Osteocyte (in vitro differentiated cells): Measurements from ENCODE around the gene U2AF2. TPM values are rescaled to one million over a fixed set of nuclear protein-coding genes. Genes with fewer than 3 reads are reported as not detected.
A peak's percentile ranks its signal among the peaks of the same experiment; 100 is the strongest.

Experiments used
- DNase-seq: peaks from one replicate; pipeline ENCODE4 v3.0.0; 2021; ENCODE audit warnings: mixed read lengths; ENCODE audit not compliant: unreplicated experiment; ENCODE audit errors: extremely low spot score
- H3K27ac Mint-ChIP-seq: one replicate; pipeline ENCODE4 v1.8.0; 2021; ENCODE audit warnings: mild to moderate bottlenecking, mixed read lengths; ENCODE audit not compliant: unreplicated experiment
- H3K27me3 Mint-ChIP-seq: one replicate; pipeline ENCODE4 v1.8.0; 2021; ENCODE audit warnings: mixed read lengths; ENCODE audit not compliant: unreplicated experiment
- H3K36me3 Mint-ChIP-seq: one replicate; pipeline ENCODE4 v1.8.0; 2021; ENCODE audit warnings: mixed read lengths; ENCODE audit not compliant: unreplicated experiment
- H3K4me1 Mint-ChIP-seq: one replicate; pipeline ENCODE4 v1.8.0; 2021; ENCODE audit warnings: mixed read lengths; ENCODE audit not compliant: unreplicated experiment
- H3K4me3 Mint-ChIP-seq: one replicate; pipeline ENCODE4 v1.8.0; 2021; ENCODE audit warnings: mild to moderate bottlenecking, moderate library complexity, mixed read lengths; ENCODE audit not compliant: unreplicated experiment
- H3K9me3 Mint-ChIP-seq: one replicate; pipeline ENCODE4 v1.8.0; 2021; ENCODE audit warnings: mixed read lengths; ENCODE audit not compliant: unreplicated experiment
- total RNA-seq: library from RNA; stranded (reverse); gene quantifications from 2 replicates; pipeline ENCODE4 v1.2.1, GENCODE V29; 2021
- TF ChIP-seq, protein P1 (sequence below): fragments of 200-600 bp; sonication (generic); IDR thresholded peaks from 2 replicates; pipeline ENCODE4 v1.5.0; 2021; ENCODE audit warnings: antibody characterized with exemption, mild to moderate bottlenecking, moderate library complexity

U2AF2 gene
- total RNA-seq, 1 donor from 2014 or later = 189 TPM

DNA sequence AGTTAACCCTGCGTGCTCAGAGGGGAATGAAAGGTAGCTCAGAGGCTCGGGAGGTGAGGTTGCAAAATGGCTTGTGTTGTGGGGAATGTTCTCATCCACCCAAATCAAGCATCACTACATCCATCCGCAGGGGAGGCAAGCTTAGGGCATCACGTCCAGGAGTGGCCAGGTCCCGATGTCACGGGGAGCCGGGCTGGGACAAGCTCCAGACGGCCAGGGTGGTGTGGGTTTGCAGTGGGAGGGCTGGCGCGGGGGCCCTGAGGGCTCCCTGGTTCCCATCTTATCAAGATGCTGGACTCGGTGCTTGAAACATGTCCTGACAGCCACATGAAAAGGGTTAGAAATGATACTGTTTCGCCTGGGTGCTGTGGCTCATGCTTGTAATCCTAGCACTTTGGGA, 46.0 kb downstream of the U2AF2 start:
- no peaks in the 10 kb centered on the region for H3K4me1 Mint-ChIP-seq
- peaks cover 23% of the 10 kb centered on the region for H3K36me3 Mint-ChIP-seq
- no peaks in the 10 kb centered on the region for H3K9me3 Mint-ChIP-seq
- no peak for DNase-seq
- no peak overlapping the region for H3K4me3 Mint-ChIP-seq
- H3K27me3 Mint-ChIP-seq = no peaks in the 10 kb centered on the region
- no peak overlapping the region for H3K27ac Mint-ChIP-seq
- TF ChIP-seq, protein P1, sequence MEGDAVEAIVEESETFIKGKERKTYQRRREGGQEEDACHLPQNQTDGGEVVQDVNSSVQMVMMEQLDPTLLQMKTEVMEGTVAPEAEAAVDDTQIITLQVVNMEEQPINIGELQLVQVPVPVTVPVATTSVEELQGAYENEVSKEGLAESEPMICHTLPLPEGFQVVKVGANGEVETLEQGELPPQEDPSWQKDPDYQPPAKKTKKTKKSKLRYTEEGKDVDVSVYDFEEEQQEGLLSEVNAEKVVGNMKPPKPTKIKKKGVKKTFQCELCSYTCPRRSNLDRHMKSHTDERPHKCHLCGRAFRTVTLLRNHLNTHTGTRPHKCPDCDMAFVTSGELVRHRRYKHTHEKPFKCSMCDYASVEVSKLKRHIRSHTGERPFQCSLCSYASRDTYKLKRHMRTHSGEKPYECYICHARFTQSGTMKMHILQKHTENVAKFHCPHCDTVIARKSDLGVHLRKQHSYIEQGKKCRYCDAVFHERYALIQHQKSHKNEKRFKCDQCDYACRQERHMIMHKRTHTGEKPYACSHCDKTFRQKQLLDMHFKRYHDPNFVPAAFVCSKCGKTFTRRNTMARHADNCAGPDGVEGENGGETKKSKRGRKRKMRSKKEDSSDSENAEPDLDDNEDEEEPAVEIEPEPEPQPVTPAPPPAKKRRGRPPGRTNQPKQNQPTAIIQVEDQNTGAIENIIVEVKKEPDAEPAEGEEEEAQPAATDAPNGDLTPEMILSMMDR = no peak

DNA sequence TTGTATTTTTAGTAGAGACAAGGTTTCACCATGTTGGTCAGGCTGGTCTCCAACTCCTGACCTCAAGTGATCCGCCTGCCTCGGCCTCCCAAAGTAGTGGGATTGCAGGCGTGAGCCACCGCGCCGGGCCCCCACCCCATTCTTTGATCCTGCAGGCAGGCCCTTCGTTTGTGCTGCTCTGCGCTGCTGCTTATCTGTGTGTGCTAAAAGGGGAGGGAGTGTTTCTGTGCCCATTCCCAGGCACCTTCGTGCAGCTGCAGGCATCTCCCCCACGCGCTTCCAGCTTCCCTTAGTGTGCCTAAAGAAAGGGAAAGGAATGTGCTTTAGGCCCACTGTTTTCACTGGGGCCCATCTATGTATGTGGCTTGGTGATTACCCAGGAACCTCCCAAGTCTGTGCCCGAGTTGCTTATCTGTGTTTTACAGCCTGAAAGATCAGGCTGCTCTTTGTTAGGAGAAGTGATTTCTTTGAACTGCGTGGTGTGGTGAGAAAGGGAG, 47.3 kb downstream of the U2AF2 start:
- no peak overlapping the region for H3K27ac Mint-ChIP-seq
- H3K27me3 Mint-ChIP-seq = no peaks in the 10 kb centered on the region
- peaks cover 23% of the 10 kb centered on the region for H3K36me3 Mint-ChIP-seq
- TF ChIP-seq, protein P1 = no peak
- DNase-seq = no peak
- no peaks in the 10 kb centered on the region for H3K4me1 Mint-ChIP-seq
- H3K4me3 Mint-ChIP-seq = no peak overlapping the region
- H3K9me3 Mint-ChIP-seq = no peaks in the 10 kb centered on the region

DNA sequence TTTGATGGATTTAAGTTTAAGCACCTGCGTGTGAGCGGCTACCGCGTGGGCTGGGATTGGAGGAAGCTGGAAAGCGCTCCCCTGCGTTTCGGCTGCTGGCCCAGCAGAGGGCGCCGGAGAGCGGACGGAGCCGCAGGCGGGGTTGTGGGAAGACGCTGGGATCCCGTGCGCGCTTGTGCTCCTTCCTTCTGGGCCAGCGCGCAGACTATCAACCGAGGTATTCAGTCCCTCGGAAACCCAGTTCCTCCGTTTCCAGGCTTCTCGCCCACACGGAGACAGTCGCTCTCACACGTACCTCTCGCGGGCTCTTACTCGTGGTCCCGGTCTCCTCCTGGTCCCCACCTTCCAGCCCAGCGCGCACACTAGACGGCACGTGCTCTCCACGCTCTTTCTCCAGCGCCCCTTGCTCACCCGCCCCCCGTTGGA, 49.0 kb downstream of the U2AF2 start:
- DNase-seq = no peak
- Mint-ChIP-seq H3K4me1 (no peaks in the 10 kb centered on the region), H3K27ac (no peak overlapping the region), H3K36me3 (peaks cover 19% of the 10 kb centered on the region), H3K27me3 (peaks cover 3% of the 10 kb centered on the region), H3K9me3 (no peaks in the 10 kb centered on the region), H3K4me3 (no peak overlapping the region)
- TF ChIP-seq, protein P1 = peak; percentile 49

DNA sequence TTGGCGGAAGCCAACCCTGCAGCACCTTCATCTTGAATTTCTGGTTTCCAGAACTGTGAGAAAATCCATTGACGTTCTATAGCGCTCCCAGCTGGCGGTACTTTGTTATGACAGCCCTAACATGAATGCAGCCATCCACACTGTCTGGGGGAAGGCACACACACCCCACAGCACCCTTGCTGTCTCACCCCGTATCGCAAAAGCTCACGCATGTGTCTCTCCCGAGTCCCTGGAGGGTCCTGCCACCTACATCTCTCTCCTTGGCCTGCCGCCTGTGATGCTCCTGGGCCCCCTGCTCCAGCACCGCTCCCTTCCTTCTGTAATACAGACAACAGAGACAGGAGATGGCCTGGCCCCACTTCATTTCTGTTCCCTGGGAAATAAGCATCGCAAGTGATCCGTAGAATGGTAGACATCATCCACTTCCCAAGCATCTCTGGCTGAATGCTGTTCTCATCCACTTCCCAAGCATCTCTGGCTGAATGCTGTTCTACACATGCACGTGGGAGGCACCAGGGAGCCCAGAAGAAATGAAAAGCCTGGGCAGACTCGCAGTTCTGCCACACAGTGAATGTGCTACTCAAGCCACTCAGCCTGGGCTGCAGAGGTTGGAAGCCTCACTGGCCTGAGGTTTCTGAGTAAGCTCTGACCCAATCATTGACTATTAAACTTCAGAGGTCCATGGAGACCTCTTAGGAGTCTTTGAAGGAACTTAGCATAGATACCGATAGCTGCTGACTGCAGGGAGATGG, 49.8 kb downstream of the U2AF2 start:
- Mint-ChIP-seq H3K36me3 (peaks cover 17% of the 10 kb centered on the region), H3K4me3 (no peak overlapping the region), H3K9me3 (no peaks in the 10 kb centered on the region), H3K4me1 (no peaks in the 10 kb centered on the region), H3K27ac (no peak overlapping the region), H3K27me3 (peaks cover 3% of the 10 kb centered on the region)
- DNase-seq = no peak
- TF ChIP-seq, protein P1 = no peak

DNA sequence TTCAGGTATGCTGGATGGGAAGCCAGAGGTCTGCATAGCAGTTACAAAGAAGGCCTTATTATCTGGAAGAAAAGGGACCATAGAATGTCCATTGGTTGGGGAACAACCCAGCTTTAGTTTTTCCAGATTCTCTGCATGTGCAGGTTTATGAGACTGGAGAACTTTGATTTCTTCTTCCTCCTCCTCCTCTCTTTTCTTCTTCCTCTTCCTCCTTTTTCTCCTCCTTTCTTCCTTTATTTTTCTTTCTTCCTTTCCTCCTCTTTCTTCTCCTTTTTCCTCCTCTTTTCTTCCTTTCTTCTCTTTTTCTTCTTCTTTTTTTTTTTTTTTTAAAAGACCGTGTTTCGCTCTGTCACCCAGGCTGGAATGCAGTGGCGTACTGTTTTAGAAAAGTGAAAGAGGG, 51.1 kb downstream of the U2AF2 start:
- Mint-ChIP-seq H3K27ac (no peak overlapping the region), H3K36me3 (peaks cover 17% of the 10 kb centered on the region), H3K4me1 (no peaks in the 10 kb centered on the region), H3K9me3 (no peaks in the 10 kb centered on the region), H3K27me3 (peaks cover 3% of the 10 kb centered on the region), H3K4me3 (no peak overlapping the region)
- TF ChIP-seq, protein P1 = no peak
- no peak for DNase-seq
